NCI-H2227 treated with DMSO at 0.1 percent for 48 hours (cell line): ENCODE data around the gene C18orf32.
"Not testable (repeated sequence)": the region's sequence is repeated elsewhere in the genome, so short reads cannot be mapped to it uniquely, and the experiment has no call there.

Experiments used
- DNase-seq: peaks from one replicate; lab custom pipeline; 2025; lab: John Stamatoyannopoulos, UW

The C18orf32 gene

GRCh38 chr18:49486953-49487710, at the start of gene C18orf32:
C18orf32 (minus strand) TSS chr18:49487234; CDS start chr18:49483748, 3,486 bp downstream.
- peak; percentile 90 for DNase-seq

DNA sequence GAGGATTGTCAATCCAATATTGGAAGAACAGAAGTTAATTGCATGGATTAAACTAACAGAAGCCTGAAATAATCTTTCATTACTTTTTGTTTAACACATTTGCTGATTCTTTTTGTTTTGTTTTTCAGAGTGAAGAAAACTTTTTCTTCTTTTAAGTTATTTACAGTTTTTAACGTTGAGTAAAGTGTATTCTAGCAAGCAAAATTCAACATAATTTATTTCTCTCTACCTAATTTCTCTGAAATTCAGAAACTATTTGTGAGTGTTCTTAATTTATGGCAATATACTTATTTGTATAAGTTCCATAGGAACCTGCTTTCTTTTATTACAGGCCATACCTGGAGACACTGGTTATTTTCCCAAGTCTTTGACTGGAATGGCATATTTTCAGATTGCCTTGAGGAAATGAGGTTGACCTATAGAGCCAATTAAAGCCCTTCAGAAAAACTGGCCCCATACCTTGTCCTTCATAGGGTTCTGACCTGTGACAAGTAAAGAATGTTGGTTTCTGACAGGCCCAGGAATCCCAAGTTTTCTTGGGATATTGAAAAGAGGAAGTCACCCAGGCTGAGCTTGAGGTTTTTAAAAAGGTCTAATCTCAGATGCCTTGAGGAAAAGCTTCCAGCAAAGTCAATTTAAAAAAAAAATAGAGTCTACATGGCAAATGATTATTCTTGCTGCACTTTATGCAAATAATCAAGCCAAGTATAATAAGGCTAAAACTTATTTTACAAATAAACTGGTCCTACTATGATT, 48.0 kb upstream of the C18orf32 start:
- DNase-seq: no peak

GRCh38 chr18:49531678-49532153, 44.7 kb upstream of the C18orf32 start:
- DNase-seq: no peak

DNA sequence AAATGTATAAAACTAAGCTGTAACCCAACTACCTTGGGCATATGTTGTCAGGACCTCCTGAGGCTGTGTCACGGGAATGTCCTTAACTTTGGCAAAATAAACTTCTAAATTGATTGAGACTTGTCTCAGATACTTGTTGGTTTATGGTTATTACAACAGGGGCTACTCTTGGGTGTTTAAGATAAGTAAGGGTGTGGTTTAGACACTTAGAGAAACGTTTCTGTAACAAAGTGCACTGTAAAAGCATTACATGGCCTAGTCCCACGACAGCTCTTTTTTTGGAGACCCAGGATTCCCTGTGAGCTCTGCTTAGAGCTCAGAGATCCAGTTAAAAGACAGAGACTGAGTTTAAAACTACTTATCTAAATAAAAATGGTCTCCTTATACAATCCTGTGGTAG, 42.6 kb upstream of the C18orf32 start:
- no peak for DNase-seq

DNA sequence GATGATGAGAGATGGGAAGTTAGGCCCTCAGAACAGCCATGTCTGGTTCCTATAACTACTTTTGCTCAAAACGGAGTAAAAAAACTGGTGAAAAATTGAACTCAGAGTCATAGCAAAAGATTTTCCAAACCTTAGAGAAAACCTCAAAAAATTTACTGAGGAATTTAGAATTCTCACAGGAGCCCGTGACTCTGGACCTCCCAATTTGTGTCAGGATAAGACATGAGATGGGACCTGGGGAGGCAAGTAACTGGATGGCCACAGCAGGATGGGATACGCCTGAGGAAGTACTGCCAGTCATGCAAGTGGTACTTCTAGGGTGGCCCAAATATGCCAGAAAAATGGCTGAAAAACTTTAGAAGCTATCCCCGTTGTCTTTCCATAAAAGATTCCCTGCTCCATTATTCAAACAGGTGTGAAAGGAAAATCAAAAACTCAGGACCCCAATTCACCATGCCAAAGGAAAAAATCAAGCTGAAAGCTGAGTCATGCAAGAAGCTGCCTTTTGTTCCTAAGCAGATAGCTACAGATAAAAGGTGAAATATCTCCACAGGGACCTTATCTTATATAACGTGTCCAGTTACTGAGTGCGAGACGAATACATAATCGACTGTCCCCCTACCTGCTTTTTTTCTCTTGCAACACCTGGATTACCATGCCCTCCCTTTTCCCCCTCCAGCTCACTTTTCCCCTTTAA, 40.7 kb upstream of the C18orf32 start:
- DNase-seq: no peak

DNA sequence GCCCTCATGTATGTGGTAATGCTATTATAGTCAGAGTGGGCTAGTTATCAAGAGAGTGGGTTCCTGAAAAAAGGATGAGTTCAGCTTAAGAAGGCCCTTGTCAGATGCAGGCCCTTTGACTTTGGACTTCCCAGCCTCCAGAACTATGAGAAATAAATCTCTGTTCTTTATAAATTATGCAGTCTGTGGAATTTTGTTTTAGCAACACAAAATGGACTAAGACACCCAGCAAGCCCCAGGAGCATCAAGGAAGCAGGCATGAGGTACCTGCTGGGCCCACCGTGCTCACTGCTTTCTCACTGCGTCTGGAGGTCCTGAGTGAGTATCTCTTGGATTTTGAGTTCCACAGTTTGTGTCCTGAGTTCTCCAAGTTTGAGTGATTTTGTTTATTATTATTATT, 38.9 kb upstream of the C18orf32 start:
- DNase-seq: no peak

DNA sequence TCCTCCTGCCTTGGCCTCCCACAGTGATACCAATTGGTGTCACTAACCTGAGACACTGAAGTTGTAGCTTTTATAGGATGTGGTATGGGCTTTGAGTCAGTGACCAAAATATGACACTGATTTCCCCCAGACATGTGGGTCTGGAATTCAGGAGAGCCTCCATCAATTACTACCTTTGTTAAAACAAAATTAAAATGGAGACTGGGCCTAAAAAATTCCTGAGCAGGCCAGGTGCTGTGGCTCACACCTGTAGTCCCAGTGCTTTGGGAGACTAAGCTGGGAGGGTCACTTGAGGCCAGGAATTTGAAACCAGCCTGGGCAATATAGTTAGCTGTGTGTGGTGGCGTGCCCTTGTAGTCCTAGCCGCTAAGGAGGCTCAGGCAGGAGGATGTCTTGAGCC, 37.9 kb upstream of the C18orf32 start:
- no peak for DNase-seq

DNA sequence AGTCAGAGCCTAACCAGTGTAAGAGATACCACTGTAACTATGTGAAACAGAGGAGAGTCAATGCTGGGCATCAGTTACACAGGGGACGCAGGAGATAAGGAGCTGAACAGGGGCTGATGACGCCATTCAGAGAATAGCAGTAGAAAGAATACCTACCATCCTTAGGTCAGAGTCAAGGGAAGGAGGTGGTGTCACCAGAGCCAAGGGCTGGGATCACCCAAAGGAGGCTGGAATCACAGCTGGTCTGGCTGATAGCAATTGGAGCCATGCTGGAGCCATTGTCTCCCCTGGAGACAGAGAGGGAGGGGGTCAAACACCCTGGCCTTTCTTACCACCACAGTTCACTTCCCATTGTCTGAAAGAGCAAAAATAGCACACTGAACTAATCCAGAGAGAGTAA, 37.3 kb upstream of the C18orf32 start:
- DNase-seq: no peak

- DNase-seq: not testable (repeated sequence)
Observed at GRCh38 chr18:49523580-49524093, 36.6 kb upstream of the C18orf32 start.

GRCh38 chr18:49521216-49521835, 34.3 kb upstream of the C18orf32 start:
- DNase-seq: no peak

DNA sequence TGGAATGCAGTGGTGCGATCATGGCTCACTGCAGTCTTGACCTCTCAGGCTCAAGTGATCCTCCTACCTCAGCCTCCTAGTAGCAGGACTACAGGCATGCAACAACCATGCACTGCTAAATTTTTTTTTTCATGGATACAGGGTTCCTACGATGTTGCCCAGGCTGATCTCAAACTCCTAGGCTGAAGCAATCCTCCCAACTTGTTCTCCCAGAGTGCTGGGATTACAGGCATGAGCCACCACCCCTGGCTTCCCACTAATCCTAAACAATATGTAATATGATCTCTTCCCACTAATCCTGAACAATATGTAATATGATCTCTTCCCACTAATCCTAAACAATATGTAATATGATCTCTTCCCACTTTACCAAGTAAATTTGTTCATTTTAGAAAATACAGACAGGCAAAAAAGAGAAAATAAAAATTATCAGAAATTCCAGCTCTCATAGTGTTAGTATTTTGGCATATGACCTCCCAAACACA, 33.7 kb upstream of the C18orf32 start:
- DNase-seq: no peak

- no peak for DNase-seq
Observed at GRCh38 chr18:49519101-49519971, 32.3 kb upstream of the C18orf32 start.

DNA sequence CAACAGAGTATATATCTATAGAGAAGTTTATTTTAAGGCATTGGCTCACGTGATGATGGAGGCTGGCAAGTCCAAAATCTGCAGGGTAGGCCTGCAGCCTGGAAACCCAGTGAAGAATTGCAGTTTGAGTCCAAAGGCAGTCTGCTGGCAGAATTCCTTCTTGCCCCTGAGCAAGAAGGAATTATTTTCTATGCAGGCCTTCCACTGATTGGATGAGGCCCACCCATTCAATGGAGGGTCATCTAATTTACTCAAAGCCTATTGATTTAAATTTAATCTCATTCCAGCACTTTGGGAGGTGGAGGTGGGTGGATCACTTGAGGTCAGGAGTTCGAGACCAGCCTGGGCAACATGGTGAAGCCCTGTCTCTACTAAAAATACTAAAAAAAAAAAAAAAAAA, 30.4 kb upstream of the C18orf32 start:
- DNase-seq: no peak

GRCh38 chr18:49515516-49515915, 28.5 kb upstream of the C18orf32 start:
- no peak for DNase-seq

GRCh38 chr18:49515003-49515402, 28.0 kb upstream of the C18orf32 start:
- DNase-seq: not testable (repeated sequence)

GRCh38 chr18:49514577-49514976, 27.5 kb upstream of the C18orf32 start:
- DNase-seq: no peak

- DNase-seq: not testable (repeated sequence)
Observed at GRCh38 chr18:49512876-49513275, 25.8 kb upstream of the C18orf32 start.

DNA sequence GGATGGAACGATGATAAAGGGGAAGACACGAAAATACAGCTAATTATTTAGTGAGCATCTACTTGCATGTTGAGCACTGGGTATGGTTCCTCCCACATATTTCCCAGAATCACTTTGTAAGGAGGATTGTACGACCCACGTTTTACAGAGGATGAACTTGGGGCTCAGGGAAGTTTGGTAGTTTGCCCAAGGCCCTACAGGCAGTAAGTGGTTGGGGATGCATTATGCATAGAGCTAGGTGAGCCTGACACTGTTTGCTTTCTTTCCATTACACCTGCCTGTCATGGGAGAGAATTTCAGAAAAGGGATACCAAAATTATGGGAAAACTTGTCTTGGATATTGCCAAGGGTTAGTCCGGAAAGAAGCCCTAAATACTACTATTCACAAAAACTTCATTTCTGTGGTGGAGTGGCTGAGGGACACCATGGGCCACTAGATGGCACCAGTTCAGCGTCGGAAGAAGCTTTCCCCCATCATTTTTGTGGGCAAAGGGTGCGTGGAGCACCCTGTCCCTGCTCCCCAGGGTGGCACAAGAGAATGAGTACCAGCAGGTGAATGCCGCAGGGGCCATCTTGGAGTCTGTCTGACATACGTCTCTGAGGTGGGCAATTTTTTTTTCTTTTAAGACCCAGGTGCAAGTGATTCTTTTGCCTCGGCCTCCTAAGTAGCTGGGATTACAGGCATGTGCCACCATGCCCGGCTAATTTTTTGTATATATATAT, 23.5 kb upstream of the C18orf32 start:
- DNase-seq: peak; percentile 28

GRCh38 chr18:49506438-49506837, 19.4 kb upstream of the C18orf32 start:
- not testable (repeated sequence) for DNase-seq

DNA sequence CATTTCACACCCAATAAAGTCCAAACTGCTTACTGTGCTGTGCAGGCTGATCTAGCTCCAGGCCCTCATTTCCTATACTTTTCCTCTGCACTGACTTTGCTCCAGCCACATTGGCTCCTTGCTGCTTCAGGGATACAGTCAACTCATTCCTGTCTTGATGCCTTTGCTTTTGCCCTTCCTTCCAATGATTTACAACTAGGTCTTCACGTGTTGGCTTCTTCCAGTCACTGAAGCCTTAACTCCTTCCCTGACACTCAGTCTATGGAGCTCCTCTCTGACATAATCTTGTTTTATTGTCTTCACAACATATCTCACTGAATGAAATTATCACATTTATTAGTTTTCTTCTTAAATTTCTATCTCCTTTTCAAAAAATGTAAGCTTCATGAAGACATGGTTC, 16.9 kb upstream of the C18orf32 start:
- no peak for DNase-seq
